RWPE2 (cell line): ENCODE measurements around the gene TMEM225.

Source experiments
- ATAC-seq: fragments of 200-7000 bp; cut with Tn5 transposase; 3 replicates; pipeline ENCODE4 v1.9.1; 2021; ENCODE audit warnings: low read depth
- DNase-seq: peaks from one replicate; pipeline ENCODE4 v3.0.0-alpha.2; 2020; ENCODE audit warnings: low spot score
- H3K27ac ChIP-seq: fragments of 450-650 bp; 2 replicates; pipeline ENCODE4 v1.5.1; 2017; ENCODE audit warnings: mild to moderate bottlenecking; ENCODE audit not compliant: poor library complexity, severe bottlenecking
- H3K27me3 ChIP-seq: fragments of 250-450 bp; sonication (Bioruptor Pico); 2 replicates; pipeline ENCODE4 v1.5.1; 2021; ENCODE audit warnings: mild to moderate bottlenecking, moderate library complexity; ENCODE audit not compliant: insufficient read depth, poor library complexity, severe bottlenecking
- H3K36me3 ChIP-seq: fragments of 250-450 bp; sonication (Bioruptor Pico); 2 replicates; pipeline ENCODE4 v1.5.1; 2020; ENCODE audit warnings: low read depth, mild to moderate bottlenecking, moderate library complexity
- H3K4me1 ChIP-seq: fragments of 250-450 bp; sonication (Bioruptor Pico); 2 replicates; pipeline ENCODE4 v1.5.1; 2021; ENCODE audit warnings: mild to moderate bottlenecking, moderate library complexity; ENCODE audit not compliant: insufficient read depth, poor library complexity, severe bottlenecking
- H3K4me3 ChIP-seq: fragments of 250-450 bp; sonication (Bioruptor Pico); 2 replicates; pipeline ENCODE4 v1.5.1; 2021; ENCODE audit warnings: mild to moderate bottlenecking, moderate library complexity; ENCODE audit not compliant: severe bottlenecking
- H3K9me3 ChIP-seq: fragments of 250-450 bp; sonication (Bioruptor Pico); 2 replicates; pipeline ENCODE4 v1.5.1; 2021; ENCODE audit warnings: mild to moderate bottlenecking, moderate library complexity; ENCODE audit not compliant: severe bottlenecking
- TF ChIP-seq, protein P1 (sequence below): fragments of 450-650 bp; IDR thresholded peaks from one replicate; pipeline ENCODE4 v1.5.1; 2017; ENCODE audit warnings: mild to moderate bottlenecking, moderate library complexity; ENCODE audit not compliant: poor library complexity, severe bottlenecking

The TMEM225 gene

DNA sequence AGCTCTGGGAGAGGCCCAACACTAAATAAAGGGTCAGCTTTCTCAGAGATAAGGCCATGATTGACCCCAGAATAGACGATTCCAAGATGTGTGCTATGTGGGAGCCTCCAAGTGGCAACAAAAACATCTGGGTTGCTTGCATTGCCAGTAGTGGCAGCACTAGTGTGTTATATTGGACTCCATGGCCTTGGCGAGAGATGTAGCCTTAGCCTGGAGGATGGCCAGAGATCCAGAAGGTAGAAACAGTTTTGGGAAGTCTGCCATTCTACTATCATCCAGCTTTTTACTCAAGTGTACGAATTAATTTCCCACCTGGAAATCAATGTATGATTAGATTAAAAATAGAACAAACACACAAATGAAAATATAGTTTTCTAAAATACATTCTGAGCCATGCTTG is 19.5 kb upstream of the TMEM225 start:
- Histone ChIP-seq H3K4me3 (no peak overlapping the region), H3K9me3 (no peaks in the 10 kb centered on the region), H3K4me1 (no peaks in the 10 kb centered on the region), H3K27me3 (no peaks in the 10 kb centered on the region), H3K36me3 (no peaks in the 10 kb centered on the region), H3K27ac (no peak overlapping the region)
- ATAC-seq (no peak), DNase-seq (no peak)
- TF ChIP-seq, protein P1, sequence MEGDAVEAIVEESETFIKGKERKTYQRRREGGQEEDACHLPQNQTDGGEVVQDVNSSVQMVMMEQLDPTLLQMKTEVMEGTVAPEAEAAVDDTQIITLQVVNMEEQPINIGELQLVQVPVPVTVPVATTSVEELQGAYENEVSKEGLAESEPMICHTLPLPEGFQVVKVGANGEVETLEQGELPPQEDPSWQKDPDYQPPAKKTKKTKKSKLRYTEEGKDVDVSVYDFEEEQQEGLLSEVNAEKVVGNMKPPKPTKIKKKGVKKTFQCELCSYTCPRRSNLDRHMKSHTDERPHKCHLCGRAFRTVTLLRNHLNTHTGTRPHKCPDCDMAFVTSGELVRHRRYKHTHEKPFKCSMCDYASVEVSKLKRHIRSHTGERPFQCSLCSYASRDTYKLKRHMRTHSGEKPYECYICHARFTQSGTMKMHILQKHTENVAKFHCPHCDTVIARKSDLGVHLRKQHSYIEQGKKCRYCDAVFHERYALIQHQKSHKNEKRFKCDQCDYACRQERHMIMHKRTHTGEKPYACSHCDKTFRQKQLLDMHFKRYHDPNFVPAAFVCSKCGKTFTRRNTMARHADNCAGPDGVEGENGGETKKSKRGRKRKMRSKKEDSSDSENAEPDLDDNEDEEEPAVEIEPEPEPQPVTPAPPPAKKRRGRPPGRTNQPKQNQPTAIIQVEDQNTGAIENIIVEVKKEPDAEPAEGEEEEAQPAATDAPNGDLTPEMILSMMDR: no peak

DNA sequence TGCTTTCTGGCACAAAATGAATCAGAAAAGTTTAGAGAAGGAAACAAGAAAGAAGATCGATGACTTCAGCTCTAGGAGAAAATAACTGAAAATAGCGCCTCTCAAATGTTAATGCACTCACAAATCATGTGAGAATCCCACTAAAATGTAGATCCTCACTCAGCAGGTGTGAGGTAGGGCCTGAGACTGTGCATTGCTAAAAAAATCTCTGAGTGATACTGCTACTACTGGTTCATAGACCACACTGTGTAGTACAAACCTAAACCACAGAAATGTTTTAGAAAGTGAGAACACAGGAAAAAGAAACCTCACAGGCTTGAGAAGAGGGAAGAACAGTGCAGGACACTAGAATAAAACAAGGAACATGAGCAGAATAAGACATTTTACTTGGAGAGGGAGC is 18.5 kb upstream of the TMEM225 start:
- no peak for ATAC-seq
- H3K27ac ChIP-seq: no peak overlapping the region
- no peaks in the 10 kb centered on the region for H3K27me3 ChIP-seq
- DNase-seq: no peak
- H3K9me3 ChIP-seq: no peaks in the 10 kb centered on the region
- no peaks in the 10 kb centered on the region for H3K4me1 ChIP-seq
- no peaks in the 10 kb centered on the region for H3K36me3 ChIP-seq
- TF ChIP-seq, protein P1: no peak
- H3K4me3 ChIP-seq: no peak overlapping the region

DNA sequence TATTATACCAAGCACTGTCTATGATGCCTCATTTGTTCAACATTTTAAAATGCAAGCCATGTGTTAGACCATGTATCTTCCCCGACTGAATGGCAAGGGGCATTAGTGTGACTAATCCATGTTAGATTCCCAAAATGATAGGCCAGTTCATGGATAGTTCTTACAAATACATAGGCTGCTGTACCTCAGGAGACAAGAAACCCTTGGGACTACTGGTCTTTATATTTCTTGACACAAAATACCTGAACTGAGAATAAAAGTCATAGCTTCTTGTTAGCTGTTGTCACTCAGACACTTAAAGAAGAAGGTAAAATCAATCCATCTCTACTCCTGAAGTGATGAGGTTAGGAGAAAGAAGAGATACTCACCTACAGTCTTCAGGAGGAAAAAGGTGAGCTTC is 16.4 kb upstream of the TMEM225 start, which contains the start of gene OR8D4:
OR8D4 (plus strand) TSS at position 301 of the 400 bp plus-strand sequence. CDS start 4,265 bp downstream, outside the sequence.
- DNase-seq (no peak), ATAC-seq (no peak)
- Histone ChIP-seq H3K36me3 (no peaks in the 10 kb centered on the region), H3K4me1 (no peaks in the 10 kb centered on the region), H3K27me3 (no peaks in the 10 kb centered on the region), H3K9me3 (no peaks in the 10 kb centered on the region), H3K27ac (no peak within 1 kb of the TSS), H3K4me3 (no peak within 1 kb of the TSS)
- TF ChIP-seq, protein P1: no peak

DNA sequence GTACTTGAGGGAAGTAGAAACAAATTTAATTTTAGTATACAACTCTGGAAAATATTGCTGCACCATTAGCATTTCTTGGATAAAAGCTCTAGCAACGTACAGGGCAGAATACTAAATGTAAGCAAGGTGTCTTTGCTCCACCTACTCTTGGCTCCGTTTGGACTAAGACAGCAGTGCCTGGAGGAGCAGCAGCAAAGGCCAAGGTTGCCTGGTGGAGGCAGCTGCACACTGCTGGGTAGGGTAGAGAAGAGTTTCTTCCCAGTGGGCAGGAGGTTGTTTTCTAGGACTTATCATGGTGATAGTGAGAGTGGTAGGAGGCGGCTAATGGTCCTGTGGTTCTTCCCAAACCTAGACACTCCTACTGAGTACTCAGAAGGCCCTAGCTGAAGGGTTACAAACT is 14.3 kb upstream of the TMEM225 start:
- no peak overlapping the region for H3K27ac ChIP-seq
- ATAC-seq: no peak
- TF ChIP-seq, protein P1: no peak

DNA sequence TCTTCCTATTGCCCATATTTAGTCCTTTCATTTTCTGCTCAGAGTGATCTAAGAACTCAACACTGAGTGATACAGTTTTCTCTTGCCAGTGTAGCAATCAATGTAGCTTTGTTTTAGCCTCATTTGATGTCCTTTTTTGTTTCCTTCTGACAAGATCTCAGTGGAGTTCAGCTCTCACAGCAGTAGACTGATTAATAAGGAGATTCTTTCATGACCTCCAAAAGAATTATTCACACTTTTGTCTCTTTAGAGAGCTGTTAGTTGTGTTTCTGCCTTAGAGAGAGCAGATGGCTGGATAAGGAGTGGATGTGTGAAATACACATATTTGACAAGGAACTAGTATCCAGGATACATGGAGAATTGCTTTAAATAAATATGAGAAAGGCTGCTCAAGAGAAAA is 6.6 kb upstream of the TMEM225 start:
- no peaks in the 10 kb centered on the region for H3K4me1 ChIP-seq
- no peak overlapping the region for H3K4me3 ChIP-seq
- H3K27ac ChIP-seq: no peak overlapping the region
- TF ChIP-seq, protein P1: no peak
- no peak for ATAC-seq
- DNase-seq: no peak
- H3K36me3 ChIP-seq: no peaks in the 10 kb centered on the region
- H3K27me3 ChIP-seq: no peaks in the 10 kb centered on the region
- H3K9me3 ChIP-seq: no peaks in the 10 kb centered on the region

More for the DNA sequence above, 14.3 kb upstream of the TMEM225 start:
- no peak for DNase-seq
- H3K4me3 ChIP-seq: no peak overlapping the region
- no peaks in the 10 kb centered on the region for H3K4me1 ChIP-seq
- H3K36me3 ChIP-seq: no peaks in the 10 kb centered on the region
- no peaks in the 10 kb centered on the region for H3K27me3 ChIP-seq
- no peaks in the 10 kb centered on the region for H3K9me3 ChIP-seq
